Retinal pigment epithelial cell (primary cell): Measurements from ENCODE around the gene SUSD6.

Source experiments
- DNase-seq: peaks from one replicate; pipeline ENCODE4 v3.0.0-alpha.2; 2010; ENCODE audit warnings: low read depth
- H3K4me3 ChIP-seq: 2 replicates; pipeline ENCODE4 v1.5.1; 2011; ENCODE audit warnings: mild to moderate bottlenecking, low read length, control low read depth, moderate library complexity
- CTCF ChIP-seq: conservative IDR thresholded peaks from 2 replicates; pipeline ENCODE4 v1.5.1; 2011; ENCODE audit warnings: low read depth, low read length, control low read depth, inconsistent platforms

The SUSD6 gene

GRCh38 chr14:69661194-69661537 is 49.8 kb downstream of the SUSD6 start:
- DNase-seq = no peak
- TF ChIP-seq CTCF = no peak
- no peak overlapping the region for H3K4me3 ChIP-seq

GRCh38 chr14:69662636-69663299 is 51.4 kb downstream of the SUSD6 start:
- DNase-seq = peak; percentile 57
- no peak for TF ChIP-seq CTCF
- H3K4me3 ChIP-seq = no peak overlapping the region

- DNase-seq = no peak
Observed at GRCh38 chr14:69663300-69663643, 51.9 kb downstream of the SUSD6 start.

GRCh38 chr14:69664265-69664664 is 52.9 kb downstream of the SUSD6 start:
- no peak for TF ChIP-seq CTCF
- no peak for DNase-seq
- no peak overlapping the region for H3K4me3 ChIP-seq

More at GRCh38 chr14:69663300-69663643, 51.9 kb downstream of the SUSD6 start:
- H3K4me3 ChIP-seq = no peak overlapping the region
- no peak for TF ChIP-seq CTCF

- H3K4me3 ChIP-seq = no peak overlapping the region
- TF ChIP-seq CTCF = no peak
- no peak for DNase-seq
Observed at GRCh38 chr14:69664865-69665526, 53.6 kb downstream of the SUSD6 start.

- no peak for DNase-seq
- TF ChIP-seq CTCF = no peak
- H3K4me3 ChIP-seq = no peak overlapping the region
Observed at GRCh38 chr14:69665631-69666030, 54.2 kb downstream of the SUSD6 start.

GRCh38 chr14:69666112-69666511 is 54.7 kb downstream of the SUSD6 start:
- no peak for TF ChIP-seq CTCF
- no peak for DNase-seq
- H3K4me3 ChIP-seq = no peak overlapping the region
